ENCODE data around the gene TIMM50. TPM values are rescaled to one million over a fixed set of nuclear protein-coding genes. Genes with fewer than 3 reads are reported as not detected.
A peak's percentile ranks its signal among the peaks of the same experiment; 100 is the strongest.

TIMM50 gene
- total and polyA plus RNA-seq, 4 donors, result 24.3 to 39.9 (median 30.5) TPM

- Histone ChIP-seq H3K9me3 (ENCODE audit: control insufficient read depth in 4 of 4, low read length in 3 of 4) (no peaks in the 10 kb centered on the region), H3K36me3 (ENCODE audit: control insufficient read depth in 4 of 4, insufficient read depth in 3 of 4, low read depth in 1 of 4, low read length in 3 of 4) (peaks cover 0 to 2% (median 0%) of the 10 kb centered on the region in 4 donors), H3K27me3 (ENCODE audit: control insufficient read depth in 4 of 4, insufficient read depth in 4 of 4, low read length in 3 of 4) (no peaks in the 10 kb centered on the region), H3K4me1 (ENCODE audit: control insufficient read depth in 4 of 4, insufficient read depth in 4 of 4, low read length in 3 of 4) (no peaks in the 10 kb centered on the region), H3K27ac (ENCODE audit: low read depth in 1 of 2, low read length in 2 of 2) (no peak overlapping the region), H3K9ac (ENCODE audit: low read depth in 1 of 2, low read length in 2 of 2) (no peak overlapping the region), H3K4me3 (ENCODE audit: low read depth in 1 of 3, low read length in 3 of 3) (no peak overlapping the region)
- DNase-seq (ENCODE audit: low spot score), result no peak
- TF ChIP-seq SP1 (IDR thresholded peaks at IDR 0.05), result no peak
- TF ChIP-seq ATF3 (IDR thresholded peaks at IDR 0.05), result no peak
- no peak for TF ChIP-seq CTCF (IDR thresholded peaks at IDR 0.05; ENCODE audit: low read depth, low read length, missing input control)
- TF ChIP-seq FOXA2 (IDR thresholded peaks at IDR 0.05), result no peak
- no peak for TF ChIP-seq NR2F2 (IDR thresholded peaks at IDR 0.05)
- TF ChIP-seq ZBTB33 (IDR thresholded peaks at IDR 0.05), result no peak
- TF ChIP-seq GABPA (IDR thresholded peaks at IDR 0.05 in 1 of 2, conservative IDR thresholded peaks at IDR 0.05 in 1 of 2), result no peak
- no peak for TF ChIP-seq EGR1 (IDR thresholded peaks at IDR 0.05; ENCODE audit: low read depth in 2 of 2)
- no peak for TF ChIP-seq MAX (IDR thresholded peaks at IDR 0.05)
- TF ChIP-seq YY1 (IDR thresholded peaks at IDR 0.05), result no peak
- TF ChIP-seq HNF4G (IDR thresholded peaks at IDR 0.05), result no peak
- no peak for TF ChIP-seq HNF4A (conservative IDR thresholded peaks at IDR 0.05)
- no peak for TF ChIP-seq TAF1 (conservative IDR thresholded peaks at IDR 0.05)
- no peak for TF ChIP-seq RAD21 (IDR thresholded peaks at IDR 0.05)
- TF ChIP-seq JUND (IDR thresholded peaks at IDR 0.05), result no peak
- TF ChIP-seq FOXA1 (IDR thresholded peaks at IDR 0.05), result no peak
- WGBS, result 93% methylated on average over 3 of the region's 3 CpGs
Measured at GRCh38 chr19:39525205-39525604, 44.6 kb downstream of the TIMM50 start.

GRCh38 chr19:39531834-39532232, 51.2 kb downstream of the TIMM50 start:
- WGBS, result 44% methylated on average over 14 of the region's 14 CpGs
- Histone ChIP-seq H3K9me3 (ENCODE audit: control insufficient read depth in 4 of 4, low read length in 3 of 4) (no peaks in the 10 kb centered on the region), H3K4me1 (ENCODE audit: control insufficient read depth in 4 of 4, insufficient read depth in 4 of 4, low read length in 3 of 4) (peaks cover 0 to 12% (median 10%) of the 10 kb centered on the region in 4 donors), H3K4me3 (ENCODE audit: low read depth in 1 of 3, low read length in 3 of 3) (peak overlapping the region; percentile 70 to 100 (median 79)), H3K27ac (ENCODE audit: low read depth in 1 of 2, low read length in 2 of 2) (peak overlapping the region; percentile 73 to 89), H3K9ac (ENCODE audit: low read depth in 1 of 2, low read length in 2 of 2) (peak overlapping the region; percentile 73 to 91), H3K36me3 (ENCODE audit: control insufficient read depth in 4 of 4, insufficient read depth in 3 of 4, low read depth in 1 of 4, low read length in 3 of 4) (no peaks in the 10 kb centered on the region), H3K27me3 (ENCODE audit: control insufficient read depth in 4 of 4, insufficient read depth in 4 of 4, low read length in 3 of 4) (no peaks in the 10 kb centered on the region)
- no peak for TF ChIP-seq RXRA (IDR thresholded peaks at IDR 0.05)
- TF ChIP-seq EGR1 (IDR thresholded peaks at IDR 0.05; ENCODE audit: low read depth in 2 of 2), result no peak
- TF ChIP-seq ATF3 (IDR thresholded peaks at IDR 0.05), result no peak
- no peak for TF ChIP-seq ZBTB33 (IDR thresholded peaks at IDR 0.05)
- no peak for TF ChIP-seq CTCF (IDR thresholded peaks at IDR 0.05; ENCODE audit: low read depth, low read length, missing input control)
- TF ChIP-seq FOXA2 (IDR thresholded peaks at IDR 0.05), result no peak
- TF ChIP-seq FOXA1 (IDR thresholded peaks at IDR 0.05), result no peak
- TF ChIP-seq YY1 (IDR thresholded peaks at IDR 0.05), result no peak
- no peak for TF ChIP-seq MAX (IDR thresholded peaks at IDR 0.05)
- TF ChIP-seq JUND (IDR thresholded peaks at IDR 0.05), result no peak
- no peak for TF ChIP-seq NR2F2 (IDR thresholded peaks at IDR 0.05)
- no peak for TF ChIP-seq SP1 (IDR thresholded peaks at IDR 0.05)
- no peak for TF ChIP-seq TAF1 (conservative IDR thresholded peaks at IDR 0.05)
- no peak for TF ChIP-seq HNF4A (conservative IDR thresholded peaks at IDR 0.05)
- no peak for DNase-seq (ENCODE audit: low spot score)

Measured in liver (tissue), 9 donors.